ENCODE data around the gene ZNF846.

DNA sequence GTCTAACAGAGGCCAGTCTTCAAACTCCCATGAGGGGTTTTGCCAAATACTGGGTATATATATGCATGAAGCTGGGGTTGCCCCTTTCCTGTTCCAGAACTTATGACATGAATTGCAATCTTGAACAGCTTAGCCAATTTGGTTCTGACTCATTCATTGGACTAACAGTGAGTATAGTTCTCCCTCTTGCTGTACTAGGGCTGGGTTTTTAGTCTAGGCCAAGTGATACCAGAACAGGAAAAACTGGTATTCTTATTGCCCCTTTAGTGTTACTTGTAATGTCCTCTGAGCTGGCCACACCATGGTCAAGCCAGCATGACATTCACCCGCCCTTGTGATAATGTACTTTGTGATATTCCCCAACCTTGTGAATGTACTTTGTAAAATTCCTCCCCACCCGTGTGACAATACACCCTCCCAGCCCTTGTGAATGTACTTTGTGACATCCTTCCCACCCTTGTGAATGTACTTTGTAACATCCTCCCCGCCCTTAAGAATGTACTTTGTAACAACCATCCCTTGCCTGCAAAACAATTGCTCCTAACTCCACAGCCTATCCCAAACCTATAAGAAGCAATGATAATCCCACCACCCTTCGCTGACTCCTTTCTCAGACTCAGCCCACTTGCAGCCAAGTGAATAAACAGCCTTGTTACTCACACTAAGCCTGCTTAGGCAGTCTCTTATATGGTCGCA lies 26.9 kb downstream of the ZNF846 start:
- TF ChIP-seq, protein P1, sequence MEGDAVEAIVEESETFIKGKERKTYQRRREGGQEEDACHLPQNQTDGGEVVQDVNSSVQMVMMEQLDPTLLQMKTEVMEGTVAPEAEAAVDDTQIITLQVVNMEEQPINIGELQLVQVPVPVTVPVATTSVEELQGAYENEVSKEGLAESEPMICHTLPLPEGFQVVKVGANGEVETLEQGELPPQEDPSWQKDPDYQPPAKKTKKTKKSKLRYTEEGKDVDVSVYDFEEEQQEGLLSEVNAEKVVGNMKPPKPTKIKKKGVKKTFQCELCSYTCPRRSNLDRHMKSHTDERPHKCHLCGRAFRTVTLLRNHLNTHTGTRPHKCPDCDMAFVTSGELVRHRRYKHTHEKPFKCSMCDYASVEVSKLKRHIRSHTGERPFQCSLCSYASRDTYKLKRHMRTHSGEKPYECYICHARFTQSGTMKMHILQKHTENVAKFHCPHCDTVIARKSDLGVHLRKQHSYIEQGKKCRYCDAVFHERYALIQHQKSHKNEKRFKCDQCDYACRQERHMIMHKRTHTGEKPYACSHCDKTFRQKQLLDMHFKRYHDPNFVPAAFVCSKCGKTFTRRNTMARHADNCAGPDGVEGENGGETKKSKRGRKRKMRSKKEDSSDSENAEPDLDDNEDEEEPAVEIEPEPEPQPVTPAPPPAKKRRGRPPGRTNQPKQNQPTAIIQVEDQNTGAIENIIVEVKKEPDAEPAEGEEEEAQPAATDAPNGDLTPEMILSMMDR (IDR thresholded peaks at IDR 0.05 in 8 of 11, conservative IDR thresholded peaks at IDR 0.05 in 3 of 11): no peak
- no peak for TF ChIP-seq POLR2AphosphoS5 (IDR thresholded peaks at IDR 0.05)
